HepG2 (cell line): ENCODE data around the gene TUBB3. TPM values are rescaled to one million over a fixed set of nuclear protein-coding genes. Genes with fewer than 3 reads are reported as not detected.

Source experiments
- CHD2 ChIP-seq: IDR thresholded peaks from 2 replicates; pipeline ENCODE4 v1.6.1; 2011; ENCODE audit warnings: low read depth, low read length, improper control_type of control experiment
- CHD4 ChIP-seq: fragments of 200-600 bp; sonication (generic); IDR thresholded peaks from 2 replicates; pipeline ENCODE4 v1.7.0; 2017; ENCODE audit warnings: mild to moderate bottlenecking, low read length, borderline replicate concordance
- CSRNP1 ChIP-seq: sonication (generic); formaldehyde crosslinking; IDR thresholded peaks from 2 replicates; pipeline ENCODE4 v1.8.1; 2023; ENCODE audit warnings: mild to moderate bottlenecking, missing genetic modification reagents
- JDP2 ChIP-seq: sonication (generic); formaldehyde crosslinking; IDR thresholded peaks from 2 replicates; pipeline ENCODE4 v1.8.1; 2022; ENCODE audit warnings: missing genetic modification reagents, borderline replicate concordance
- LBX2 ChIP-seq: sonication (generic); formaldehyde crosslinking; IDR thresholded peaks from 2 replicates; pipeline ENCODE4 v1.5.0; 2020; ENCODE audit warnings: missing genetic modification reagents, mild to moderate bottlenecking, borderline replicate concordance
- MAFF ChIP-seq: IDR thresholded peaks from 2 replicates; pipeline ENCODE4 v1.6.1; 2011; ENCODE audit warnings: low read depth, low read length, improper control_type of control experiment
- MLX ChIP-seq: IDR thresholded peaks from 2 replicates; pipeline ENCODE4 v1.6.1; 2016
- REXO4 ChIP-seq: sonication (generic); formaldehyde crosslinking; IDR thresholded peaks from 2 replicates; pipeline ENCODE4 v1.8.0; 2022; ENCODE audit warnings: missing genetic modification reagents, mild to moderate bottlenecking, borderline replicate concordance
- RXRB ChIP-seq: IDR thresholded peaks from 2 replicates; pipeline ENCODE4 v1.6.1; 2016; ENCODE audit warnings: borderline replicate concordance, missing genetic modification reagents, missing compliant biosample characterization
- SP2 ChIP-seq: sonication (generic); formaldehyde crosslinking; IDR thresholded peaks from 2 replicates; pipeline ENCODE4 v1.5.1; 2020; ENCODE audit warnings: mild to moderate bottlenecking, missing genetic modification reagents
- THAP11 ChIP-seq: IDR thresholded peaks from 2 replicates; pipeline ENCODE4 v1.6.1; 2016; ENCODE audit warnings: missing biosample characterization, missing genetic modification reagents
- ZBTB44 ChIP-seq: sonication (generic); formaldehyde crosslinking; IDR thresholded peaks from 2 replicates; pipeline ENCODE4 v1.4.0; 2020; ENCODE audit warnings: missing genetic modification reagents
- ZBTB8A ChIP-seq: sonication (generic); formaldehyde crosslinking; IDR thresholded peaks from 2 replicates; pipeline ENCODE4 v1.4.0; 2020; ENCODE audit warnings: mild to moderate bottlenecking, low read depth, missing genetic modification reagents, borderline replicate concordance
- ZNF280B ChIP-seq: sonication (generic); formaldehyde crosslinking; IDR thresholded peaks from 2 replicates; pipeline ENCODE4 v1.5.0; 2020; ENCODE audit warnings: missing genetic modification reagents, mild to moderate bottlenecking, borderline replicate concordance
- ZNF407 ChIP-seq: sonication (generic); formaldehyde crosslinking; IDR thresholded peaks from one replicate; pipeline ENCODE4 v1.5.1; 2020; ENCODE audit warnings: mild to moderate bottlenecking, missing genetic modification reagents; ENCODE audit errors: not compliant biosample characterization
- ZNF614 ChIP-seq: IDR thresholded peaks from 2 replicates; pipeline ENCODE4 v1.6.1; 2018; ENCODE audit warnings: missing biosample characterization, missing genetic modification reagents, inconsistent platforms, borderline replicate concordance
- polyA plus RNA-seq, 8 experiments: library from polyadenylated mRNA; depleted of rRNA in 3 of 8; stranded (reverse) in 7 of 8; unstranded in 1 of 8; fragments of >200 nt; fragmentation: Illumina TruSeq in 4 of 8; extraction: Trizol in 4 of 8; gene quantifications; 2 replicates each; pipeline versions ENCODE4 v1.2.1 to v1.2.3, GENCODE V29; 2011 to 2016; ENCODE audit warnings: low read depth in 4 of 8, missing spikeins in 1 of 8, mixed read lengths in 1 of 8; ENCODE audit not compliant: insufficient read depth in 1 of 8
- total RNA-seq, 5 experiments: library from RNA; depleted of rRNA; stranded (reverse); fragments of >200 nt; fragmentation: Illumina TruSeq; extraction: Trizol; gene quantifications; 2 replicates each; pipeline ENCODE4 v1.2.3, GENCODE V29; 2016; ENCODE audit warnings: low read depth in 1 of 5

Gene TUBB3
- total and polyA plus RNA-seq, 2 of the 13 experiments (the other 11 are each of a cell fraction or from before 2014, with no cell fraction given) = 110 to 185 TPM

GRCh38 chr16:89920723-89921122 is 2.4 kb upstream of the TUBB3 start (continued):
- TF ChIP-seq CHD4 (no peak), ZBTB8A (CRISPR knock-in tag) (no peak), JDP2 (no peak), RXRB (CRISPR knock-in tag) (no peak), ZNF280B (no peak), THAP11 (CRISPR knock-in tag) (no peak), CHD2 (no peak), ZBTB44 (CRISPR knock-in tag) (no peak), SP2 (CRISPR knock-in tag) (no peak), ZNF407 (CRISPR knock-in tag) (no peak), LBX2 (no peak), MLX (CRISPR knock-in tag) (no peak), REXO4 (no peak), CSRNP1 (no peak), MAFF (no peak), ZNF614 (CRISPR knock-in tag) (no peak)
